GM19372 (cell line): ENCODE measurements around the gene DUOX2.
"Not testable (repeated sequence)": the region's sequence is repeated elsewhere in the genome, so short reads cannot be mapped to it uniquely, and the experiment has no call there.

Source experiments
- ATAC-seq: cut with Tn5 transposase; IDR thresholded peaks from one replicate; pipeline ENCODE4 v1.9.1; 2021; ENCODE audit warnings: mild to moderate bottlenecking, low read depth, moderate library complexity; ENCODE audit not compliant: unreplicated experiment

DUOX2 gene

GRCh38 chr15:45139770-45140169, 25.8 kb upstream of the DUOX2 start:
- no peak for ATAC-seq

- ATAC-seq: no peak
Measured at GRCh38 chr15:45138814-45139765, 25.1 kb upstream of the DUOX2 start.

GRCh38 chr15:45137703-45138102, 23.7 kb upstream of the DUOX2 start:
- ATAC-seq: no peak

GRCh38 chr15:45136378-45136764, 22.4 kb upstream of the DUOX2 start:
- no peak for ATAC-seq

GRCh38 chr15:45135705-45136377, 21.9 kb upstream of the DUOX2 start:
- ATAC-seq: not testable (repeated sequence)

- no peak for ATAC-seq
Measured at GRCh38 chr15:45134682-45135604, 21.0 kb upstream of the DUOX2 start.

- ATAC-seq: no peak
Measured at GRCh38 chr15:45134046-45134445, 20.1 kb upstream of the DUOX2 start.

GRCh38 chr15:45133561-45133920, 19.6 kb upstream of the DUOX2 start:
- ATAC-seq: no peak

- no peak for ATAC-seq
Measured at GRCh38 chr15:45132844-45133560, 19.0 kb upstream of the DUOX2 start.

GRCh38 chr15:45131510-45131909, 17.5 kb upstream of the DUOX2 start:
- no peak for ATAC-seq

GRCh38 chr15:45130291-45131000, 16.5 kb upstream of the DUOX2 start:
- ATAC-seq: no peak

GRCh38 chr15:45129651-45130129, 15.7 kb upstream of the DUOX2 start, which contains the start of the genes DUOX1 and DUOXA1:
DUOX1 (plus strand) TSS chr15:45129994; CDS start chr15:45131967, 1,973 bp downstream.
DUOXA1 (minus strand) TSS chr15:45129879; CDS start chr15:45123014, 6,865 bp downstream.
- ATAC-seq: no peak

- no peak for ATAC-seq
Measured at GRCh38 chr15:45128971-45129639, 15.1 kb upstream of the DUOX2 start.

GRCh38 chr15:45126535-45127158, 12.7 kb upstream of the DUOX2 start:
- no peak for ATAC-seq

GRCh38 chr15:45123397-45123796, 9.4 kb upstream of the DUOX2 start:
- ATAC-seq: no peak

GRCh38 chr15:45122719-45123118, 8.7 kb upstream of the DUOX2 start:
- no peak for ATAC-seq

- ATAC-seq: no peak
Measured at GRCh38 chr15:45121706-45122417, 7.9 kb upstream of the DUOX2 start.
